GM21367 (cell line): ENCODE results near the gene SMPDL3B.

ENCODE experiments used
- ATAC-seq: cut with Tn5 transposase; IDR thresholded peaks from one replicate; pipeline ENCODE4 v1.9.1; 2021; ENCODE audit not compliant: unreplicated experiment

SMPDL3B gene

GRCh38 chr1:27940297-27940696, 5.5 kb downstream of the SMPDL3B start:
- no peak for ATAC-seq

- ATAC-seq, result no peak
These were observed 6.2 kb downstream of the SMPDL3B start for GRCh38 chr1:27940870-27941560.

DNA sequence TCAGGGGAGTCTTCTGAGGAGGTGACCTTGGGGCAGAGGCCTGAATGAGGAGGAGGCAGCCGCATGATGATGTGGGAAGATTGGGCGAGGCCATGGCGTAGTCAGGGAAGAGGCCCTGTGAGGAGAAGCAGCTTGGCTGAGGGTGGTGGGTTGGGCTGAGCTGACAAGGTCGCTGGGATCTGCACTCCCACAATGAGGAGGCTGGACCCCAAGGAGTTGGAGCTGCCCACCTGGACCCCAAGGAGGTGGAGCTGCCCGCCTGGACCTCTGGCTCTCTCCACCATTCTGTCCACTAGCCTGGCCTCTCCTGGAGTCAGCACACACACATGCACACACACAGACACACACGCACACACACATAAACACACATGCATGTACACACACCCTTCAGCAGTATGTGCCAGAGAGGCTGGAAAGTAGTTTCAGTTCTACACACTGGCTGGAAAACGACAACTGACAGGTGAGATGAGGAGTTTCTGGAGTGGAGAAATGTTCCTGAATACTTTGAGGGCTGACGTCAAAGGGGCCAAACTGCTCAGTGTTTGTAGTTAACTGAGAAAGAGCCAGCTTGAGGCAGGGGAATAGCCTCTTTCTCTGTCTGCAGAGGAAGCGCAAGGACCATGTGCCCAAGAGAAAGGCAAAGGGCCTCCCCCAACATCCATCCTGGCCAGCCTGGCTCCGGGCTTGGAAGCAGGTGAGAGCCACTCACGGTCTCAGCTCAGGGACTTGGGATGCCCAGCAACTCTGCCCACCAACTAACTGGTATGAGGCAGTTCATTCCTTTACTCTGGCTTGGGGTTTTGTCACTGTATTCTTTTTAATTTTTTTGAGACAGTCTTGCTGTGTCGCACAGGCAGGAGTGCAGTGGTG, 7.1 kb downstream of the SMPDL3B start:
- no peak for ATAC-seq

- ATAC-seq, result no peak
These were observed 10.2 kb downstream of the SMPDL3B start for GRCh38 chr1:27945020-27945419.

DNA sequence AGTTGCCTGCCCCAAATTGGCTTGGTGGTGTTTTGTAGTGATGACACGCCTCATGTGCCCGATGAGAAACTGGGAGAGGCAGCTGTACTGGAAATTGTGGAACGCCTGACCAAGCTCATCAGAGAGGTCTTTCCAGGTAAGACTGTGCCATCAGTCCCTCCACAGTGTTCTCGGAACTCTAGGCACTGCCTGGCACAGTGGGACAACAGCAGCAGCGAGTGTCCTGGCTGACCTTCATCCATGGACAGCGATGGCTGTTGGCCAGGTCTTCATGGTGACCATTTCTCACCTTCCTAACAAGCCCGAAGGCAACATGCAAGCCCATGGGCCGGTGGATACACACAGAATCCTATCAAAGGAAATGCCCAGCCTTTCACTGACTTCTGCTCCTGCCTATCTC, 14.2 kb downstream of the SMPDL3B start:
- no peak for ATAC-seq

- ATAC-seq, result no peak
These were observed 16.6 kb downstream of the SMPDL3B start for GRCh38 chr1:27951396-27951795.

DNA sequence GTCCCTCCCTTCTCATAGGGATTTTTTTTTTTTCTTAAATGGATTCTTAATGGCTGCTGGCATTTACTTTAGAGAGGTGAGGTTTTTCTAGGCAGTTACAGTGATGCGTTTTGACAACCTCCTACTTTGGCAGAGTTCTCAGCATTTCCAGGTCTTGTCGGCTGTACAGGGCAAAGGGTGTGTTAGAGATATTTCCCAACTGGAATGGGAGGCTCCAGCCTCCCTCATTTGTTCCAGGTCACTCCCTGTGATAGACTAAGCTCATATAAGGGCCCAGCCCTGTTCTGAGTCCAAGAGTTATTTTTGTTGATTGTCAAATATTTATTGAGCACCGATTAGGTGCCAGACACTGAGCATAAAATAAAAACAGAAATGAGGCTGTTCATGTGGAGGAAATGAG, 17.3 kb downstream of the SMPDL3B start:
- no peak for ATAC-seq

- no peak for ATAC-seq
These were observed 19.4 kb downstream of the SMPDL3B start for GRCh38 chr1:27954186-27954585.

DNA sequence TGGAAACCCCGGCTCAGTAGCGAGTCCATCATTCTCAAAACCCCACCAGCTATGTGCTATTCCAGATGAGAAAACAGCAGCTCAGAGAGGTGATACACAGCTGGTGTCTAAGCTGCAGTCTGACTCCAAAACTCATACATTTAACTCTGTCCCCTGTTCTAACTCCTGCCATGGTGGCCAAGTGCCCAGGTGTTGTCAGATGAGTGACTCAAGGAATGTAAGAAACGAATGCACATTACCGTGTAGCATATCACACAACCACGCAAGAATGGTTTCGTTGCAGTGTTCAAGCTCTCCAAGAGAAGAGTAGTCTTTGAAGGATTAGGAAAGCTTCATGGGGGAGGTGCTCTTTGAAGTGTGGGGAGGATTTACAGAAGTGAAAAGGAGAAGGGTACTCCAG, 20.3 kb downstream of the SMPDL3B start:
- no peak for ATAC-seq

DNA sequence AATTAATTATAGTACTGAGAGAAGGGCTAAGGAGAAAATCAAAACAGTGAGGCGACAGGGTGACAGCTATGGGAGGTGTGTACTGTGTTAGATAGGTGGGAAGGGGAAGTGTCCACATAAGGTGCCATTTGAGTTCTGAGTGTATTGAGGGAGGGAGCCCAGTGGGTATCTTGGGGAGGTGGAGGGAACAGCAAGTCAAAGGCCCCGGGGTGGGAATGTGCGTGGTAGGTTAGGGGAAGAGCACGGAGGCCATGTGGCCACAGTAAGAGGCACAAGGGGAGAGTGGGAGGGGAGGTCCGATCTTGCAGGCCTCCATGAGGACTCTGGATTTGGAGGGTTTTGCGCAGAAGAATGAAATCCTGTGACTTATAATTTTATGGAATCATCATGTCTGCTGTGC, 22.0 kb downstream of the SMPDL3B start:
- ATAC-seq, result no peak

GRCh38 chr1:27957655-27958054, 22.9 kb downstream of the SMPDL3B start:
- no peak for ATAC-seq

DNA sequence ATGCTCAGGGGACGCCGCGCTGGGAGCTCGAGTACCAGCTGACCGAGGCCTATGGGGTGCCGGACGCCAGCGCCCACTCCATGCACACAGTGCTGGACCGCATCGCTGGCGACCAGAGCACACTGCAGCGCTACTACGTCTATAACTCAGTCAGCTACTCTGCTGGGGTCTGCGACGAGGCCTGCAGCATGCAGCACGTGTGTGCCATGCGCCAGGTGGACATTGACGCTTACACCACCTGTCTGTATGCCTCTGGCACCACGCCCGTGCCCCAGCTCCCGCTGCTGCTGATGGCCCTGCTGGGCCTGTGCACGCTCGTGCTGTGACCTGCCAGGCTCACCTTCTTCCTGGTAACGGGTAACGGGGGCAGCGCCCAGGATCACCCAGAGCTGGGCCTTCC, 23.7 kb downstream of the SMPDL3B start:
- ATAC-seq, result no peak

DNA sequence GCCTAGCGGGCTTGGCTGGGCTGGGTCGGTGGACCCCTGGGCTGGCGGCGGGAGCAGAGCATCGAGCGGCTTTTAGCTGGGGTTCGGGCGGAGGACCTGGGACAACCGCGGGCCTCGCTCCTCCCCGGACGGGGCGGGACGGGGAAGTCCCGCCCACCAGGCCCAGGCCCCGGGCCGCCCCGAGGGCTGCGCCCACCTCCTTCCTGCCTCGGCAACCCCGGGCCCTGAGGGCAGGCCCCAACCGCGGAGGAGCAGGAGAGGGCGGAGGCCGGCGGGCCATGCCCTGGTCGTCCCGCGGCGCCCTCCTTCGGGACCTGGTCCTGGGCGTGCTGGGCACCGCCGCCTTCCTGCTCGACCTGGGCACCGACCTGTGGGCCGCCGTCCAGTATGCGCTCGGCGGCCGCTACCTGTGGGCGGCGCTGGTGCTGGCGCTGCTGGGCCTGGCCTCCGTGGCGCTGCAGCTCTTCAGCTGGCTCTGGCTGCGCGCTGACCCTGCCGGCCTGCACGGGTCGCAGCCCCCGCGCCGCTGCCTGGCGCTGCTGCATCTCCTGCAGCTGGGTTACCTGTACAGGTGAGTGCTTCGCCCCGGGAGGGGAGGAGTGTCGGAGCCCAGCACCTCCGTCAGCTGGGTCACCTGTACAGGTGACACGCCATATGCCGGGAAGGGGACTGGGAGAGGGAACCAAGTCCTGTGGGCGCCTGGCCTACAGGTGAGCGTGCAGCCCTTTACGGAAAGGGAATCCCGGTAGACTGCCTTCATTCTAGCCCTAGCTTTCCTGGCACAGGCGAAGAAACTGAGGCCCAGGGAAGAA, 25.2 kb downstream of the SMPDL3B start, which contains the start of gene XKR8:
TSS of gene XKR8 (plus strand) at position 182 of the 812 bp plus-strand sequence. CDS start at position 279, 97 bp downstream.
- ATAC-seq, result peak; percentile 71

DNA sequence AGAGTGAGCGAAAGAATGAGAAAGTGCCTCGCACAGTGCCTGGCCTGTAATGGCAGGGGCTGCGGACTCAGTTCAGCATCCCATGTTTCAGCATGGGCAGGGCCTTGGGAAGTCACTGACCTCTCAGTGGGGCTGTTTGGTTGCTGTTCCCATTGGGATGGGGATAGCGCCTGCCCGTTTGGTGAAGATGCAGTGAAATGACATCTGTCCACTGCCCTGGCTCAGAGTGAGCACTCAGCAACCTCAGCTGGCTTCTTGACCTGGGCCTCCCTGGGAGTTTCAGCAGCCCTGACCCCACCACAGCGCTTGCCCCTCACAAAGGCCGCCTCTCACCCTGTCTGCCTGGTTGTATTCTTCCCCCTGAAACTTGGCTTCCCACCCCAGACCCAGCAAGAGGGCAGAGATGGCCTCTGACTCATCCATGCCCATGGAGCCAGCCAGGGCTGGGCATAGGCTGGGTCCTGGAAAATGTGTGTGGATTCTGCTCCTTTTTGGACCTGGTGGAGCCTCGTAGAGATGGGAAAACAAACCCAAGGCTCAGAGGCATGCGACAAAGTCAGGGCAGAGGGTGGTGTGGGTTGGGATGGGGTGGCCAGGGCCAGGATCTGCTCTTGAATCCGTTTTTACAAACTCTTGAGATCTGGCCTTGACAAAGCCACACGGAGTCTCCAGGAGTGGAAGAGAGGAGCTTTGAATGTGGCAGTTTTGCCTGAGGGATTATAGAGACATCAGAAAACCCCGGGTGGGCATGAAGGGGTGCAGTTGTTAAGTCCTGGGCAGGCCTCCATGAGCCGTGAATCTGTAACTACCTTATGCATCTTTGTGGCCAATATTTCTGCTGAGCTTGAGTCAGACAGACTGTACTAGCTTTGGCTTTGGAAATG, 26.2 kb downstream of the SMPDL3B start:
- no peak for ATAC-seq

GRCh38 chr1:27961646-27962221, 26.9 kb downstream of the SMPDL3B start:
- ATAC-seq, result no peak

DNA sequence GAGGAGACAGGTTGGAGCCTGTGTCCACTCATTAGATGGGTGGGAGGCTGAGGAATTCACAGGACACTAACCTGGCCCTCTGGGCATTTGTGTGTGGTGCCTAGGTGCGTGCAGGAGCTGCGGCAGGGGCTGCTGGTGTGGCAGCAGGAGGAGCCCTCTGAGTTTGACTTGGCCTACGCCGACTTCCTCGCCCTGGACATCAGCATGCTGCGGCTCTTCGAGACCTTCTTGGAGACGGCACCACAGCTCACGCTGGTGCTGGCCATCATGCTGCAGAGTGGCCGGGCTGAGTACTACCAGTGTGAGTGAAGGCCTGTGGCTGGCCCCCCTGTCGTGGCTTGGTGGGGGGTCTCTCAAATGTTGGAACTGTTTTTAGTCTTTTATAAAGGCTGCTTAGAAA, 28.6 kb downstream of the SMPDL3B start:
- no peak for ATAC-seq

DNA sequence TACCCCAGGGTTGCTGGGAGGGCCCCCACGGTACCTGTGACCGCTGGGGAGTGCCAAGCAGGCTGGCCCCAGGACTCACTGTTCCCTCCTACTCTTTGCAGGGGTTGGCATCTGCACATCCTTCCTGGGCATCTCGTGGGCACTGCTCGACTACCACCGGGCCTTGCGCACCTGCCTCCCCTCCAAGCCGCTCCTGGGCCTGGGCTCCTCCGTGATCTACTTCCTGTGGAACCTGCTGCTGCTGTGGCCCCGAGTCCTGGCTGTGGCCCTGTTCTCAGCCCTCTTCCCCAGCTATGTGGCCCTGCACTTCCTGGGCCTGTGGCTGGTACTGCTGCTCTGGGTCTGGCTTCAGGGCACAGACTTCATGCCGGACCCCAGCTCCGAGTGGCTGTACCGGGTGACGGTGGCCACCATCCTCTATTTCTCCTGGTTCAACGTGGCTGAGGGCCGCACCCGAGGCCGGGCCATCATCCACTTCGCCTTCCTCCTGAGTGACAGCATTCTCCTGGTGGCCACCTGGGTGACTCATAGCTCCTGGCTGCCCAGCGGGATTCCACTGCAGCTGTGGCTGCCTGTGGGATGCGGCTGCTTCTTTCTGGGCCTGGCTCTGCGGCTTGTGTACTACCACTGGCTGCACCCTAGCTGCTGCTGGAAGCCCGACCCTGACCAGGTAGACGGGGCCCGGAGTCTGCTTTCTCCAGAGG, 31.8 kb downstream of the SMPDL3B start:
- no peak for ATAC-seq

- ATAC-seq, result no peak
These were observed 32.5 kb downstream of the SMPDL3B start for GRCh38 chr1:27967106-27967883.
